GM12878 (cell line): ENCODE results near the gene IER5L. TPM values are rescaled to one million over a fixed set of nuclear protein-coding genes. Genes with fewer than 3 reads are reported as not detected.

Experiments used
- CBX5 ChIP-seq: sonication (generic); IDR thresholded peaks from 2 replicates; pipeline ENCODE4 v1.6.1; 2016; ENCODE audit warnings: low read depth, moderate library complexity, mild to moderate bottlenecking, inconsistent platforms
- FOXK2 ChIP-seq: fragments of 450-650 bp; IDR thresholded peaks from 2 replicates; pipeline ENCODE4 v1.6.1; 2017; ENCODE audit warnings: mild to moderate bottlenecking, moderate library complexity
- GABPA ChIP-seq: IDR thresholded peaks from 2 replicates; pipeline ENCODE4 v1.6.1; 2014; ENCODE audit warnings: antibody characterized with exemption, low read depth, mild to moderate bottlenecking, inconsistent platforms
- HCFC1 ChIP-seq: fragments of 150-350 bp; IDR thresholded peaks from 2 replicates; pipeline ENCODE4 v1.6.1; 2014; ENCODE audit warnings: low read length
- HDAC6 ChIP-seq: fragments of 200-600 bp; sonication (generic); IDR thresholded peaks from one replicate; pipeline ENCODE4 v1.8.0; 2017; ENCODE audit warnings: antibody characterized with exemption; ENCODE audit not compliant: unreplicated experiment
- IRF5 ChIP-seq: fragments of 450-650 bp; IDR thresholded peaks from 2 replicates; pipeline ENCODE4 v1.6.1; 2017; ENCODE audit warnings: borderline replicate concordance
- MAX ChIP-seq: IDR thresholded peaks from 2 replicates; pipeline ENCODE4 v1.6.1; 2012; ENCODE audit warnings: low read depth, low read length, improper control_type of control experiment
- MLLT1 ChIP-seq: fragments of 450-650 bp; IDR thresholded peaks from 2 replicates; pipeline ENCODE4 v1.6.1; 2016; ENCODE audit warnings: mild to moderate bottlenecking
- MTA2 ChIP-seq: fragments of 450-650 bp; IDR thresholded peaks from 2 replicates; pipeline ENCODE4 v1.6.1; 2016; ENCODE audit warnings: low read depth, mild to moderate bottlenecking, moderate library complexity
- MYB ChIP-seq: fragments of 150-350 bp; IDR thresholded peaks from 2 replicates; pipeline ENCODE4 v1.6.1; 2014; ENCODE audit warnings: mild to moderate bottlenecking, low read depth, low read length, borderline replicate concordance
- RAD51 ChIP-seq: fragments of 450-650 bp; IDR thresholded peaks from 2 replicates; pipeline ENCODE4 v1.6.1; 2016; ENCODE audit warnings: moderate library complexity, mild to moderate bottlenecking, inconsistent platforms
- SMARCA5 ChIP-seq: fragments of 450-650 bp; IDR thresholded peaks from 2 replicates; pipeline ENCODE4 v1.6.1; 2017; ENCODE audit warnings: mild to moderate bottlenecking
- SPI1 ChIP-seq: IDR thresholded peaks from 2 replicates; pipeline ENCODE4 v1.6.1; 2011; ENCODE audit warnings: low read depth, mild to moderate bottlenecking, low read length, moderate library complexity, borderline replicate concordance; ENCODE audit not compliant: insufficient read depth
- SRF ChIP-seq, 2 experiments: IDR thresholded peaks; 2 replicates each; pipeline ENCODE4 v1.6.1; 2011; ENCODE audit warnings: low read depth in 2 of 2, low read length in 2 of 2, mild to moderate bottlenecking in 1 of 2, moderate library complexity in 1 of 2
- STAT3 ChIP-seq: IDR thresholded peaks from 2 replicates; pipeline ENCODE4 v1.6.1; 2011; ENCODE audit warnings: low read depth, low read length, improper control_type of control experiment
- TCF12 ChIP-seq: IDR thresholded peaks from 2 replicates; pipeline ENCODE4 v1.6.1; 2011; ENCODE audit warnings: low read depth, mild to moderate bottlenecking, low read length
- WRNIP1 ChIP-seq: IDR thresholded peaks from 2 replicates; pipeline ENCODE4 v1.6.1; 2011; ENCODE audit warnings: low read depth, low read length, improper control_type of control experiment, borderline replicate concordance
- YBX1 ChIP-seq: fragments of 450-650 bp; IDR thresholded peaks from 2 replicates; pipeline ENCODE4 v1.6.1; 2016; ENCODE audit warnings: antibody characterized with exemption
- ZBTB33 ChIP-seq: fragments of 450-650 bp; IDR thresholded peaks from 2 replicates; pipeline ENCODE4 v1.6.1; 2017; ENCODE audit warnings: mild to moderate bottlenecking
- ZBTB40 ChIP-seq: fragments of 450-650 bp; IDR thresholded peaks from 2 replicates; pipeline ENCODE4 v1.6.1; 2016; ENCODE audit warnings: mild to moderate bottlenecking, moderate library complexity, borderline replicate concordance
- ZNF207 ChIP-seq: fragments of 450-650 bp; IDR thresholded peaks from 2 replicates; pipeline ENCODE4 v1.6.1; 2014; ENCODE audit warnings: antibody characterized with exemption, mild to moderate bottlenecking, borderline replicate concordance
- ZSCAN29 ChIP-seq: fragments of 450-650 bp; IDR thresholded peaks from 2 replicates; pipeline ENCODE4 v1.6.1; 2017; ENCODE audit warnings: mild to moderate bottlenecking, moderate library complexity
- polyA plus RNA-seq, 11 experiments: library from polyadenylated mRNA; depleted of rRNA in 4 of 11; unstranded in 6 of 11; stranded (reverse) in 5 of 11; fragments of >200 nt; fragmentation: Nextera tagmentation in 4 of 11; fragmentation: Illumina TruSeq in 1 of 11; extraction: Ambion mirVana in 4 of 11; extraction: Trizol in 1 of 11; gene quantifications; 1 replicate in 1 of 11; 2 replicates in 10 of 11; pipeline versions ENCODE4 v1.2.1 to v1.2.3, GENCODE V29; 2011 to 2016; ENCODE audit warnings: inconsistent platforms in 2 of 11, missing spikeins in 2 of 11, low read depth in 1 of 11
- total RNA-seq, 4 experiments: library from RNA; depleted of rRNA in 3 of 4; stranded (reverse); fragments of >200 nt in 3 of 4; fragmentation: Illumina TruSeq in 1 of 4; extraction: Trizol in 1 of 4; gene quantifications; 2 replicates each; pipeline versions ENCODE4 v1.2.1 to v1.2.3, GENCODE V29; 2013 to 2021

IER5L gene
- total and polyA plus RNA-seq, 10 of the 15 experiments (the other 5 are each of a cell fraction or from before 2014, with no cell fraction given), result 0.04 to 1.4 (median 0.17) TPM

- TF ChIP-seq SPI1 (peak; percentile 75; the same call in 1 of the 2 replicates), IRF5 (no peak), TCF12 (peak; percentile 90), STAT3 (no peak), FOXK2 (no peak), SRF (IDR thresholded peaks at IDR 0.05; ENCODE audit: low read depth in 2 of 2, low read length in 2 of 2) (peak in 1 of 2 experiments; percentile 66; a peak in 1 of 4 replicates), SMARCA5 (no peak), CBX5 (no peak), ZBTB40 (peak; percentile 59; the same call in 1 of the 2 replicates), GABPA (0 out of 2 replicates have a peak, but pooled peaks have one; percentile 62), RAD51 (no peak), MAX (no peak), HCFC1 (peak; percentile 33; the same call in 1 of the 2 replicates), ZBTB33 (0 out of 2 replicates have a peak, but pooled peaks have one; percentile 31), MLLT1 (peak; percentile 94), MTA2 (peak; percentile 88), HDAC6 (no peak), WRNIP1 (no peak), ZSCAN29 (peak; percentile 13; the same call in 1 of the 2 replicates), YBX1 (no peak), MYB (0 out of 2 replicates have a peak, but pooled peaks have one; percentile 60), ZNF207 (no peak)
These were observed 38.1 kb downstream of the IER5L start (continued) for GRCh38 chr9:129139993-129140396.
